Muscle layer of duodenum (tissue), 2 donors: ENCODE results near the gene ZNF487.

Source experiments
- H3K27ac ChIP-seq: one replicate; pipeline ENCODE4 v1.7.0; 2013; ENCODE audit warnings: mild to moderate bottlenecking, low read length
- H3K27me3 ChIP-seq: one replicate; pipeline ENCODE4 v1.7.0; 2013; ENCODE audit warnings: low read depth, mild to moderate bottlenecking, control low read depth, low read length
- H3K36me3 ChIP-seq, 2 donors: one replicate each; pipeline ENCODE4 v1.7.0; 2013; ENCODE audit warnings: low read length in 2 of 2, control low read depth in 1 of 2, mild to moderate bottlenecking in 1 of 2; ENCODE audit not compliant: insufficient read depth in 2 of 2, control insufficient read depth in 1 of 2
- H3K4me1 ChIP-seq, 2 donors: one replicate each; pipeline ENCODE4 v1.7.0; 2013; ENCODE audit warnings: low read length in 2 of 2, mild to moderate bottlenecking in 2 of 2, control low read depth in 1 of 2, moderate library complexity in 1 of 2; ENCODE audit not compliant: insufficient read depth in 2 of 2, control insufficient read depth in 1 of 2
- H3K4me3 ChIP-seq, 2 donors: one replicate each; pipeline ENCODE4 v1.7.0; 2013; ENCODE audit warnings: low read length in 2 of 2, low read depth in 1 of 2, mild to moderate bottlenecking in 1 of 2
- H3K9me3 ChIP-seq, 2 donors: one replicate each; pipeline ENCODE4 v1.7.0; 2013; ENCODE audit warnings: low read length in 2 of 2, control low read depth in 1 of 2, mild to moderate bottlenecking in 1 of 2; ENCODE audit not compliant: control insufficient read depth in 1 of 2
- donor health status: healthy.

ZNF487 gene

DNA sequence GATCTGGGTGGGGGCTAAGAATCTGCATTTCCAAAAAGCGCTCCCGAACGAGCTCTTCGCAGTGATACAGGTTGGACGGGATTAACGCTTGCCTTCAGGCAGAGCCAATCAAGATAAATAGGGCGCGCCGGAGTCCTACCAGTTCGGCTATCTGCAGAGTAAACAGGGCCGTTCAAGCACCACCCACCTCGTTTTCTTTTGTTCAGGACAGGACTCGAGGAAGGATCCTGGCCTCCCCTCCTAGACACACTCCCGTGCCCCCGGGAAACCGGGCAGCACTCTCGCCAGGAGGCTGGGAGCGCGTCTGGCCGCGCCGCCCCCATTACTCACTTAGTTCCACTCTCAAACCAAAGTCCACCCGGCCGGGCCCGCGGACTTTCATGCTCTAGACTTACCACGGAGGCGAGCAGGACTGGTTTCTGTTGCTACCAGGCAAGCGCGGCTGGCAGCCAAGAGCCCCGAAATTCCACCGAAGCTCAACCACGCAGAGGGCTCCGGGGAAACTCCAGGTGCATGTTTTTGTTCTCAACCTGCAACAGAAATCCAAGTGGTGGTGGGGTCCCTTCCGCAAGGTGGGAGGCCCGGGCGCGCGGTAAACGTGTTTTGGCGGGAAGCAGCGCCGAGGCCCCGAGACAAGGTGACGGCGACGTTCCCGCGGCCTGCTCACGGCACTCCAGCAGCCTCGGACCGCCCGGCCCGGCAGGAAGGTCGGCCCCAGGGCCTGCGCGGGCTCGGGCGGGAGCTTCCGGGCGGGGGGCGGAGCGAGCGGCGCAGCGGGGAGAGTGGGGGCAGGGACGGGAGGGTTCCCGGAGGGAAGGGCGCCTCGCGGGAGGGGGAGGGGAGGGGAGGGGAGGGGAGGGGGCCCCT, 40.6 kb upstream of the ZNF487 start:
- H3K4me1 ChIP-seq = peaks cover 4 to 56% of the 10 kb centered on the region in 2 donors
- peak overlapping the region; percentile 64 to 75 for H3K4me3 ChIP-seq
- H3K27me3 ChIP-seq = no peaks in the 10 kb centered on the region
- H3K27ac ChIP-seq = peak overlapping the region; percentile 87
- peaks cover 27 to 31% of the 10 kb centered on the region in 2 donors for H3K36me3 ChIP-seq
- no peaks in the 10 kb centered on the region for H3K9me3 ChIP-seq

DNA sequence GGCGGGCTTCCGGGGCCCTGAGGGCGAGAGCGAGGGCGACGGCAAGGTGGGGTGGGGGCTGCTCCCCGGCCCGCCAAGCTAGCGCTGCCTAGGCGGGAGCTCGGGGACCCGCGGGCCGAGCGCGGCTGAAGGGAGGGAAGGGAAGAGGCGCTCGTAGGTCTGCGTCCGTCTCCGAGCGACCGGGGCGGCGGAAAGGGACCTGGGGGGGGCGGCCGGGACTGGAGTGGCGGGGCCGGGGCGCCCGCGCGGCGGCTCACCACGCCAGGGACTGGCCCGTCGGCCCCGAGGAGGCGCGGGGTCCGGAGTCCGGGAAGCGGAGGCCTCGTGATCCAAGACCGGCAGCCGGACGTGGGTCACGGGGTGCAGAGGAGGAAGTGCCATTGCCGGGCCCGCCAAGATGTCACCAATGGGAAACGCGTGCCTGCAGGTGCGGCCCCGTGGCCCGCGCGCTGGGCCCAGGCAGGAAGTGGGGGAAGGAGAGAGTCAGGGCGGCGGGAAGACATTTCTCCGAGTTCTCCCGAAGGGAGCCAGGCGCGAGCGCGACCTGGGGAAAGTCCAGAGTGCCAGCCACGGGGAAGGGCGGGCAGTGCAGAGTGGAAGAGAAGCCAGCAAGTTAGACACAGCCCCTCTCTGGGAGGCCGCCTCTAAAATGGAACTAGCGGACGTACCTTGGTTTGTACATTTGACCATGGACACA, 39.8 kb upstream of the ZNF487 start:
- peaks cover 20 to 27% of the 10 kb centered on the region in 2 donors for H3K36me3 ChIP-seq
- peaks cover 4 to 58% of the 10 kb centered on the region in 2 donors for H3K4me1 ChIP-seq
- peak overlapping the region; percentile 67 to 75 for H3K4me3 ChIP-seq
- peak overlapping the region; percentile 87 for H3K27ac ChIP-seq
- no peaks in the 10 kb centered on the region for H3K9me3 ChIP-seq
- no peaks in the 10 kb centered on the region for H3K27me3 ChIP-seq

- peaks cover 5 to 16% of the 10 kb centered on the region in 2 donors for H3K36me3 ChIP-seq
- no peak overlapping the region for H3K27ac ChIP-seq
- H3K4me3 ChIP-seq = no peak overlapping the region
- no peaks in the 10 kb centered on the region for H3K9me3 ChIP-seq
- H3K27me3 ChIP-seq = no peaks in the 10 kb centered on the region
- H3K4me1 ChIP-seq = peaks cover 8 to 73% of the 10 kb centered on the region in 2 donors
These were observed 38.0 kb upstream of the ZNF487 start for GRCh38 chr10:43398939-43399319.

GRCh38 chr10:43399320-43400310, 37.3 kb upstream of the ZNF487 start:
- Histone ChIP-seq H3K4me3 (no peak overlapping the region), H3K36me3 (peaks cover 0 to 10% of the 10 kb centered on the region in 2 donors), H3K27me3 (no peaks in the 10 kb centered on the region), H3K27ac (peak overlapping the region; percentile 6), H3K4me1 (peaks cover 8 to 69% of the 10 kb centered on the region in 2 donors), H3K9me3 (no peaks in the 10 kb centered on the region)

DNA sequence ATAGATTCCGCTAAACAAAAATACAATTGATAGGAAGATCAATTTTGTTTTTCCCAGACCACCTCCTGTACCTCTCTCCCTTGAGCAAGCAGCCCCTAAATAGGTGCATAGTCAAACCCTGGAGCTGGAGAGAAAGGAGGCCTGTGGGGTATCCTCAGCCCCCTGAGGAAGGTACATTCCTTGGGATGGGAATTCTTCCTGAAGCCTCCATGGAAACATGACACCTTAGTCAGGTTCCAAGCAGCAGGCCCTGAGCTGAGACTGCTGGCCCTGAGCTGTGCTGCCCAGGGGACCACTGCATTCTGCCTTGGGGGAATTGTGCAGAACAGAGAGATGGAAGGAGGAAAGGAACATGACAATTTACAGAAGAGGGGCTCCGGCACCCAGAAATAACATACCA, 35.3 kb upstream of the ZNF487 start:
- peaks cover 0 to 8% of the 10 kb centered on the region in 2 donors for H3K36me3 ChIP-seq
- H3K27ac ChIP-seq = no peak overlapping the region
- H3K9me3 ChIP-seq = no peaks in the 10 kb centered on the region
- H3K4me1 ChIP-seq = peaks cover 14 to 70% of the 10 kb centered on the region in 2 donors
- H3K27me3 ChIP-seq = no peaks in the 10 kb centered on the region
- H3K4me3 ChIP-seq = no peak overlapping the region

GRCh38 chr10:43402176-43402575, 34.7 kb upstream of the ZNF487 start:
- Histone ChIP-seq H3K36me3 (peaks cover under 1 to 8% of the 10 kb centered on the region in 2 donors), H3K27ac (no peak overlapping the region), H3K9me3 (no peaks in the 10 kb centered on the region), H3K4me1 (peaks cover 14 to 70% of the 10 kb centered on the region in 2 donors), H3K27me3 (no peaks in the 10 kb centered on the region), H3K4me3 (no peak overlapping the region)

DNA sequence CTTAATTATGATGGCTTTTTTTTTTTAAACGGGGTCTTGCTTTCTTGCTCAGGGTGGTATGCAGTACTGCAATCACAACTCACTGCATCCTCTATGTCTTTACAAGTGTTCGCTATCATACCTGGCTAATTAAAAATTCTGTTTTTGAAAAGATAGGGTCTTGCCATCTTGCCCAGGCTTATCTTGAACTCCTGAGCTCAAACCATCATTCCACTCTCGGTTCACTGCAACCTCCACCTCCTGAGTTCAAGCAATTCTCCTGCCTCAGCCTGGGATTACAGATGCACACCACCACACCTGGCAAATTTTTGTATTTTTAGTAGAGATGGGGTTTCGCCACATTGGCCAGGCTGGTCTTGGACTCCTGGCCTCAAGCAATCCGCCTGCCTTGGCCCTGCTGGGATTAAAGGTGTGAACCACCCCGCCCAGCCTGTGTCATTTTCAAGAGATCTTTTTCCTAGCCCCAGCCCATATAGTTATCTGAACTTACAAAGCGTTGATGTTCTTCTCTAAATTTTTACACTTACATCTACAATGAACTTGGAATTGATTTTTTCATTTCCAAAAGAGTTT, 33.9 kb upstream of the ZNF487 start:
- H3K36me3 ChIP-seq = peaks cover 5 to 8% of the 10 kb centered on the region in 2 donors
- no peak overlapping the region for H3K4me3 ChIP-seq
- H3K27me3 ChIP-seq = no peaks in the 10 kb centered on the region
- H3K27ac ChIP-seq = peak overlapping the region; percentile 25
- H3K9me3 ChIP-seq = no peaks in the 10 kb centered on the region
- H3K4me1 ChIP-seq = peaks cover 14 to 64% of the 10 kb centered on the region in 2 donors

- Histone ChIP-seq H3K4me1 (peaks cover 10 to 54% of the 10 kb centered on the region in 2 donors), H3K27me3 (no peaks in the 10 kb centered on the region), H3K4me3 (peak overlapping the region in 1 of 2 donors; percentile 45), H3K9me3 (no peaks in the 10 kb centered on the region), H3K36me3 (peaks cover 5 to 8% of the 10 kb centered on the region in 2 donors), H3K27ac (no peak overlapping the region)
These were observed 32.8 kb upstream of the ZNF487 start for GRCh38 chr10:43403911-43404703.

GRCh38 chr10:43404704-43405084, 32.2 kb upstream of the ZNF487 start:
- peaks cover 10 to 48% of the 10 kb centered on the region in 2 donors for H3K4me1 ChIP-seq
- H3K27me3 ChIP-seq = no peaks in the 10 kb centered on the region
- H3K36me3 ChIP-seq = peaks cover 3 to 5% of the 10 kb centered on the region in 2 donors
- peak overlapping the region in 1 of 2 donors; percentile 45 for H3K4me3 ChIP-seq
- peak overlapping the region; percentile 49 for H3K27ac ChIP-seq
- H3K9me3 ChIP-seq = no peaks in the 10 kb centered on the region

DNA sequence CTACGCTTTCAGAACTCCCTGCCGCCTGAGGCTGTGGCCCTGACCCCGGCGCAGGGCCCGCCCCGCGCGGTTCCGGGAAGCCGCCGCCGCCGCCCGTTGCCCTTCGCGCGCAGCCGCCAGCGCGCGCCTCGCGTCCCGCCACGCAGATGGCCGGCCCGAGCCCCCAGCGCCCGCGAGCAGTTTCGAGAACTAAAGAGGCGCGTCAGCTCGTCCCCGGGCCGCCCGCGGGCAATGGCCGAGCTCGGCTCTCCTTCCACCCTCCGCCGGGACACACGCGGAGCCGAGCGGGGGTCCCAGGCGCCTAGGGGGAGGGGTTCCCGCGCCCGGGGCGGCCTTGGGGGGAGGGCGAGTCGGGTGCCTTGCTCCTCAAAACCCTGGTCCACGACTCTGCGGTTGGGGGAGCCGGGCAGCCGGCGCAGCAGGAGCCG, 29.7 kb upstream of the ZNF487 start:
- Histone ChIP-seq H3K27me3 (no peaks in the 10 kb centered on the region), H3K27ac (peak overlapping the region; percentile 97), H3K4me1 (peaks cover 10 to 39% of the 10 kb centered on the region in 2 donors), H3K36me3 (peaks cover 0 to 5% of the 10 kb centered on the region in 2 donors), H3K4me3 (peak overlapping the region; percentile 82 to 86), H3K9me3 (no peaks in the 10 kb centered on the region)
